Keratinocyte (primary cell): ENCODE measurements around the gene ACO2. TPM values are rescaled to one million over a fixed set of nuclear protein-coding genes. Genes with fewer than 3 reads are reported as not detected.

Experiments
- DNase-seq: peaks from one replicate; pipeline ENCODE4 v3.0.0-alpha.2; 2011; ENCODE audit warnings: low read depth, missing footprints, low spot score
- FAIRE-seq: peaks from 2 replicates; lab custom pipeline; 2011; peaks lifted over from hg19 to GRCh38; lab: Jason Lieb, UNC
- H2AFZ ChIP-seq: 2 replicates; pipeline ENCODE4 v1.6.0; 2012; ENCODE audit warnings: low read length, control low read depth, inconsistent platforms; ENCODE audit not compliant: control insufficient read depth
- H3K27ac ChIP-seq: 2 replicates; pipeline ENCODE4 v1.5.1; 2011; ENCODE audit warnings: low read length; ENCODE audit not compliant: control insufficient read depth, insufficient read depth
- H3K27me3 ChIP-seq: 3 replicates; pipeline ENCODE4 v1.6.0; 2011; ENCODE audit warnings: low read length; ENCODE audit not compliant: control insufficient read depth, insufficient read depth; ENCODE audit errors: extremely low read depth
- H3K36me3 ChIP-seq, 2 experiments: 2 replicates in 1 of 2; 3 replicates in 1 of 2; pipeline ENCODE4 v1.5.1; 2011; ENCODE audit warnings: low read length in 2 of 2, mild to moderate bottlenecking in 1 of 2; ENCODE audit not compliant: control insufficient read depth in 2 of 2, insufficient read depth in 2 of 2; ENCODE audit errors: extremely low read depth in 1 of 2
- H3K4me1 ChIP-seq: 3 replicates; pipeline ENCODE4 v1.5.1; 2011; ENCODE audit warnings: low read length; ENCODE audit not compliant: control insufficient read depth, insufficient read depth; ENCODE audit errors: extremely low read depth
- H3K4me2 ChIP-seq: 3 replicates; pipeline ENCODE4 v1.6.0; 2011; ENCODE audit warnings: low read depth, low read length; ENCODE audit not compliant: control insufficient read depth, insufficient read depth; ENCODE audit errors: extremely low read depth
- H3K4me3 ChIP-seq, 3 experiments: fragments of 200-600 bp in 1 of 3; sonication (generic) in 1 of 3; 2 replicates in 2 of 3; 3 replicates in 1 of 3; pipeline ENCODE4 v1.5.1; 2011 to 2016; ENCODE audit warnings: low read length in 3 of 3, mild to moderate bottlenecking in 3 of 3, control low read depth in 2 of 3, inconsistent platforms in 1 of 3, low read depth in 1 of 3, mixed read lengths in 1 of 3, mixed run types in 1 of 3, moderate library complexity in 1 of 3; ENCODE audit not compliant: control insufficient read depth in 2 of 3, insufficient read depth in 2 of 3; ENCODE audit errors: extremely low read depth in 1 of 3
- H3K79me2 ChIP-seq: 2 replicates; pipeline ENCODE4 v1.6.0; 2012; ENCODE audit warnings: low read length; ENCODE audit not compliant: control insufficient read depth, insufficient read depth
- H3K9ac ChIP-seq: 3 replicates; pipeline ENCODE4 v1.6.0; 2011; ENCODE audit warnings: low read length; ENCODE audit not compliant: control insufficient read depth, insufficient read depth; ENCODE audit errors: extremely low read depth
- H3K9me1 ChIP-seq: 3 replicates; pipeline ENCODE4 v1.6.0; 2011; ENCODE audit warnings: low read length; ENCODE audit not compliant: control insufficient read depth, insufficient read depth; ENCODE audit errors: extremely low read depth
- H3K9me3 ChIP-seq: 2 replicates; pipeline ENCODE4 v1.5.1; 2012; ENCODE audit warnings: low read depth, low read length; ENCODE audit not compliant: control insufficient read depth
- H4K20me1 ChIP-seq: 3 replicates; pipeline ENCODE4 v1.6.0; 2011; ENCODE audit warnings: low read length; ENCODE audit not compliant: control insufficient read depth, insufficient read depth; ENCODE audit errors: extremely low read depth
- CTCF ChIP-seq, 3 experiments: IDR thresholded peaks in 1 of 3; conservative IDR thresholded peaks in 1 of 3; optimal IDR thresholded peaks in 1 of 3; 2 replicates in 2 of 3; 3 replicates in 1 of 3; pipeline versions ENCODE3 to v1.5.1; 2011; ENCODE audit warnings: low read length in 3 of 3, mild to moderate bottlenecking in 3 of 3, moderate library complexity in 2 of 3, control low read depth in 1 of 3, inconsistent platforms in 1 of 3; ENCODE audit not compliant: insufficient read depth in 2 of 3; ENCODE audit errors: extremely low read depth in 1 of 3
- EZH2 ChIP-seq: IDR thresholded peaks from one replicate; pipeline ENCODE4 v1.6.1; 2012; ENCODE audit warnings: inconsistent platforms, mild to moderate bottlenecking, low read length, moderate library complexity
- dilution Hi-C: fragments of 300-500 bp; cut with MboI; formaldehyde crosslinking; loops from one replicate; pipeline ENCODE4 v1.7.0; 2020; ENCODE audit warnings: low sequenced_read_pairs; ENCODE audit not compliant: extremely low pct_ligation_motif_present
- polyA plus RNA-seq, 5 experiments: library from polyadenylated mRNA; depleted of rRNA in 3 of 5; stranded (reverse) in 3 of 5; stranded (forward) in 1 of 5; unstranded in 1 of 5; fragments of >200 nt; gene quantifications; 1 replicate in 1 of 5; 2 replicates in 3 of 5; 3 replicates in 1 of 5; pipeline versions ENCODE4 v1.2.1 to v1.2.3, GENCODE V29; 2011 to 2012; ENCODE audit warnings: missing spikeins in 2 of 5, low read depth in 1 of 5, low replicate concordance in 1 of 5

The ACO2 gene
- polyA plus RNA-seq, 1 donor (not counting 4 experiments of a cell fraction or from before 2014, with no cell fraction given): 37.2 TPM

- peaks cover 62% of the 10 kb centered on the region for H3K79me2 ChIP-seq
- H3K4me1 ChIP-seq: no peaks in the 10 kb centered on the region
- dilution Hi-C loops: no loop called here
- no peak for DNase-seq
- no peak overlapping the region for H2AFZ ChIP-seq
- H3K9me3 ChIP-seq: no peaks in the 10 kb centered on the region
- FAIRE-seq: peak; percentile 34
- H3K36me3 ChIP-seq: peaks cover 0 to 8% of the 10 kb centered on the region in 2 experiments
- TF ChIP-seq CTCF (optimal IDR thresholded peaks at IDR 0.05 in 1 of 3, IDR thresholded peaks at IDR 0.05 in 1 of 3, conservative IDR thresholded peaks at IDR 0.05 in 1 of 3; ENCODE audit: extremely low read depth in 1 of 3, insufficient read depth in 2 of 3, low read length in 3 of 3): no peak
- no peak for TF ChIP-seq EZH2
- H3K27ac ChIP-seq: no peak overlapping the region
- H4K20me1 ChIP-seq: peaks cover 4% of the 10 kb centered on the region
- no peak overlapping the region for H3K9ac ChIP-seq
- no peak overlapping the region for H3K4me3 ChIP-seq
- H3K27me3 ChIP-seq: no peaks in the 10 kb centered on the region
- H3K9me1 ChIP-seq: peaks cover 2% of the 10 kb centered on the region
- H3K4me2 ChIP-seq: no peak overlapping the region
These were observed 19.2 kb downstream of the ACO2 start for GRCh38 chr22:41488076-41488475.

DNA sequence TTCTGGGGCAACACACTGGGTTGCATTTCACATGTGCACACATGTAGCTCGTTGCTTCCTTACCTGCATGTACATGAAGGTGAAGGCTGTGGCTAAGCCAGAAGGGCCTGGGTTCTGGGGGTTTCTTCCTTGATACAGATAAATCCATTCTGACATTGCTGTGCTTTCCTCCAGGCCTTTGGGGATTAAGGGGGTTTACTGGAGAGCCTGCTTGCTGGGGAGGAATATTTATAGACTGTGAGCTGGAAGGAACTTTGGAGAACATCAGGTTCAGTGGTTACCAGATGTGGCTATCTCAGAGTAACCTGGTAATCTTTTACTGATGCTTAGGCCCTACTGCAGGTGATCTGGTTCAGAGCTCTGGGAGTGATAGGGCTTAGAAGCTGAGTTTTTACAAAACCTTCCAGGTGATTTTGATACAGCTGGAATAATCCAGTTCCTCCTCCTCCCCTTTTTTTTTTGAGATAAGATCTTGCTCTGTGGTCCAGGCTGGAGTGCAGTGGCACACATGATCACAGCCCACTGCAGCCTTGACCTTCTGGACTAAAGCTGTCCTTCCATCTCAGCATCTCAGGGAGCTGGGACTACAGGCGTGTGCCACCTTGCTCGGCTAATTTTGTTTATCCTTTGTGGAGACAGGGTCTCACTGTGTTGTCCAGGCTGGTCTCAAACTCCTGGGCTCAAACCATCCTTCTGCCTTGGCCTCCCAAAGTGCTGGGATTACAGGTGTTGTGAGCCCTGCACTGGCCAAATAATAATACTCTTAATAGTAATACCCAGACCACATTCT, 19.9 kb downstream of the ACO2 start:
- no peaks in the 10 kb centered on the region for H3K9me3 ChIP-seq
- H3K27me3 ChIP-seq: no peaks in the 10 kb centered on the region
- H3K79me2 ChIP-seq: peaks cover 62% of the 10 kb centered on the region
- H3K4me3 ChIP-seq: no peak overlapping the region
- H3K4me1 ChIP-seq: no peaks in the 10 kb centered on the region
- H2AFZ ChIP-seq: no peak overlapping the region
- H3K9me1 ChIP-seq: peaks cover 2% of the 10 kb centered on the region
- H3K4me2 ChIP-seq: no peak overlapping the region
- TF ChIP-seq CTCF (optimal IDR thresholded peaks at IDR 0.05 in 1 of 3, IDR thresholded peaks at IDR 0.05 in 1 of 3, conservative IDR thresholded peaks at IDR 0.05 in 1 of 3; ENCODE audit: extremely low read depth in 1 of 3, insufficient read depth in 2 of 3, low read length in 3 of 3) (no peak), EZH2 (no peak)
- peaks cover 4% of the 10 kb centered on the region for H4K20me1 ChIP-seq
- no peak overlapping the region for H3K27ac ChIP-seq
- H3K36me3 ChIP-seq: peaks cover 1 to 6% of the 10 kb centered on the region in 2 experiments
- FAIRE-seq (no peak), DNase-seq (no peak)
- H3K9ac ChIP-seq: no peak overlapping the region
- dilution Hi-C loops: no loop called here
